Smooth muscle cell (in vitro differentiated cells): ENCODE measurements around the gene TRPC3. TPM values are rescaled to one million over a fixed set of nuclear protein-coding genes. Genes with fewer than 3 reads are reported as not detected.

ENCODE experiments used
- DNase-seq: peaks from one replicate; lab custom pipeline; 2025; ENCODE audit not compliant: unreplicated experiment; lab: John Stamatoyannopoulos, UW
- H2AFZ ChIP-seq: fragments of 200-600 bp; sonication (generic); 2 replicates; pipeline ENCODE4 v1.6.0; 2016; ENCODE audit warnings: antibody characterized with exemption, low read depth, mild to moderate bottlenecking
- H3F3A ChIP-seq: fragments of 200-600 bp; sonication (generic); 2 replicates; pipeline ENCODE4 v1.6.0; 2017; ENCODE audit warnings: antibody characterized with exemption, low read depth
- H3K27ac ChIP-seq: fragments of 200-600 bp; sonication (generic); 2 replicates; pipeline ENCODE4 v1.5.1; 2016; ENCODE audit warnings: low read depth, mild to moderate bottlenecking
- H3K27me3 ChIP-seq: fragments of 200-600 bp; sonication (generic); 2 replicates; pipeline ENCODE4 v1.6.1; 2016; ENCODE audit warnings: low read depth, mild to moderate bottlenecking
- H3K36me3 ChIP-seq: fragments of 200-600 bp; sonication (generic); 2 replicates; pipeline ENCODE4 v1.5.1; 2016; ENCODE audit warnings: low read depth
- H3K4me1 ChIP-seq: fragments of 200-600 bp; sonication (generic); 2 replicates; pipeline ENCODE4 v1.5.1; 2016; ENCODE audit warnings: low read depth
- H3K4me2 ChIP-seq: fragments of 200-600 bp; sonication (generic); 2 replicates; pipeline ENCODE4 v1.6.0; 2016; ENCODE audit warnings: mild to moderate bottlenecking
- H3K4me3 ChIP-seq: fragments of 200-600 bp; sonication (generic); 2 replicates; pipeline ENCODE4 v1.5.1; 2016; ENCODE audit warnings: mild to moderate bottlenecking
- H3K79me2 ChIP-seq: fragments of 200-600 bp; sonication (generic); 2 replicates; pipeline ENCODE4 v1.6.0; 2016; ENCODE audit warnings: low read depth, mild to moderate bottlenecking
- H3K9ac ChIP-seq: fragments of 200-600 bp; sonication (generic); 2 replicates; pipeline ENCODE4 v1.6.0; 2016; ENCODE audit warnings: low read depth
- H3K9me3 ChIP-seq: fragments of 200-600 bp; sonication (generic); replicated peaks from 2 replicates; pipeline ENCODE4 v1.5.1; 2016; ENCODE audit warnings: low read depth
- H4K20me1 ChIP-seq: fragments of 200-600 bp; sonication (generic); 2 replicates; pipeline ENCODE4 v1.6.0; 2016; ENCODE audit warnings: low read depth
- CTCF ChIP-seq: fragments of 200-600 bp; sonication (generic); IDR thresholded peaks from 2 replicates; pipeline ENCODE4 v1.5.1; 2017; ENCODE audit warnings: borderline replicate concordance, mild to moderate bottlenecking, antibody characterized with exemption; ENCODE audit not compliant: insufficient read depth, poor library complexity, severe bottlenecking
- whole genome bisulfite sequencing: methylation state at CpG from one replicate; pipeline ENCODE4 v1.1.7; 2016; ENCODE audit warnings: low lambda C conversion rate; 5-methylcytosine and 5-hydroxymethylcytosine counted together
- polyA plus RNA-seq: library from polyadenylated mRNA; unstranded; fragments of >200 nt; fragmentation: Nextera tagmentation; extraction: Ambion mirVana; gene quantifications from 2 replicates; pipeline ENCODE4 v1.2.1, GENCODE V29; 2016
- total RNA-seq: library from RNA; depleted of rRNA; stranded (reverse); fragments of >200 nt; gene quantifications from 2 replicates; pipeline ENCODE4 v1.2.3, GENCODE V29; 2014

TRPC3 gene
- total and polyA plus RNA-seq, 2 experiments from 2014 or later = 0.17 to 0.36 TPM

DNA sequence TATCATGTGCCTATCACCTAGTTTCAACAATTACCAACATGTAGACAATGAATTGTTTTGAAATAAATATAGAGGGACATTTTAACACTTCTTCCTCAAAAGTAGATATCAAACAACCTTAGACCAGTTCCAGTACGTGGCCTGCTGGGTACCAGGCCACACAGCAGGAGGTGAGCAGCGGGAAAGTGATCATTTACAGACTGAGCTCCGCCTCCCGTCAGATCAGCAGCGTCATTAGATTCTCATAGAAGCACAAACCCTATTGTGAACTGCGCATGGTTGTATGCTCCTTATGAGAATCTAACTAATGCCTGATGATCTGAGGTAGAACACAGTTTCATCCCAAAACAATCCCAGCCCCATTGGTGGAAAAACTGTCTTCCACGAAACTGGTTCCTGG, 88.1 kb downstream of the TRPC3 start:
- 86% methylated on average over 7 of the region's 7 CpGs for WGBS
- H2AFZ ChIP-seq = no peak overlapping the region
- peaks cover 2% of the 10 kb centered on the region for H3K79me2 ChIP-seq
- no peak for TF ChIP-seq CTCF
- no peak for DNase-seq
- no peak overlapping the region for H3K9ac ChIP-seq
- H3K4me1 ChIP-seq = no peaks in the 10 kb centered on the region
- peaks cover 19% of the 10 kb centered on the region for H3K36me3 ChIP-seq
- H3F3A ChIP-seq = no peaks in the 10 kb centered on the region
- H3K9me3 ChIP-seq = no peaks in the 10 kb centered on the region
- no peak overlapping the region for H3K4me2 ChIP-seq
- H3K27me3 ChIP-seq = no peaks in the 10 kb centered on the region
- no peak overlapping the region for H3K27ac ChIP-seq
- H3K4me3 ChIP-seq = no peak overlapping the region
- H4K20me1 ChIP-seq = no peaks in the 10 kb centered on the region

- no peak for TF ChIP-seq CTCF
- H2AFZ ChIP-seq = no peak overlapping the region
- no peaks in the 10 kb centered on the region for H3K9me3 ChIP-seq
- no peak overlapping the region for H3K9ac ChIP-seq
- no peak overlapping the region for H3K4me2 ChIP-seq
- no peaks in the 10 kb centered on the region for H3K27me3 ChIP-seq
- 97% methylated on average over 2 of the region's 2 CpGs for WGBS
- no peaks in the 10 kb centered on the region for H4K20me1 ChIP-seq
- H3K4me3 ChIP-seq = no peak overlapping the region
- DNase-seq = no peak
- H3K79me2 ChIP-seq = no peaks in the 10 kb centered on the region
- peaks cover 8% of the 10 kb centered on the region for H3K36me3 ChIP-seq
- H3F3A ChIP-seq = no peaks in the 10 kb centered on the region
- no peak overlapping the region for H3K27ac ChIP-seq
- no peaks in the 10 kb centered on the region for H3K4me1 ChIP-seq
Measured at GRCh38 chr4:121861426-121861825, 90.4 kb downstream of the TRPC3 start.

DNA sequence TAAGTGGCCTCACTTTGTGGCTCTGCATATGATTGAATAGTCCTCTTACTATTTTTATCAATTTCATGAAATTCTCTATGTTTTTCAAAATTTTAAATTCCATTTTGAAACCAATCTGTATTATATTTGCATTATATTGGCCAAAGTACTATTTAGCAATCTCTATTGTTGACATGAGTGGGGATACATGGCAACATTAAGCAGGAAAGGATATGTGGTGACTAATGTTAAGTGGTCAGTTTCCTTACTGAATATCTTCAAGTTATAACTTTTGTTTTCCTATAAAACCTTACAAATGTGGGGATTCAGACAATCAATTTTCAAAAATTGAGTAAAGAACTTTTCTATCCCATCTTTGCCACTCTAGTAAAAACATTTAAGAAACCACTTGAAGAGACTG, 91.7 kb downstream of the TRPC3 start:
- no peak overlapping the region for H3K27ac ChIP-seq
- H3K4me3 ChIP-seq = no peak overlapping the region
- H2AFZ ChIP-seq = no peak overlapping the region
- TF ChIP-seq CTCF = no peak
- no peaks in the 10 kb centered on the region for H4K20me1 ChIP-seq
- H3K4me2 ChIP-seq = no peak overlapping the region
- no peaks in the 10 kb centered on the region for H3K79me2 ChIP-seq
- no peaks in the 10 kb centered on the region for H3K4me1 ChIP-seq
- H3K27me3 ChIP-seq = no peaks in the 10 kb centered on the region
- no peaks in the 10 kb centered on the region for H3K9me3 ChIP-seq
- no peak for DNase-seq
- H3K9ac ChIP-seq = no peak overlapping the region
- H3F3A ChIP-seq = no peaks in the 10 kb centered on the region
- H3K36me3 ChIP-seq = peaks cover 3% of the 10 kb centered on the region

DNA sequence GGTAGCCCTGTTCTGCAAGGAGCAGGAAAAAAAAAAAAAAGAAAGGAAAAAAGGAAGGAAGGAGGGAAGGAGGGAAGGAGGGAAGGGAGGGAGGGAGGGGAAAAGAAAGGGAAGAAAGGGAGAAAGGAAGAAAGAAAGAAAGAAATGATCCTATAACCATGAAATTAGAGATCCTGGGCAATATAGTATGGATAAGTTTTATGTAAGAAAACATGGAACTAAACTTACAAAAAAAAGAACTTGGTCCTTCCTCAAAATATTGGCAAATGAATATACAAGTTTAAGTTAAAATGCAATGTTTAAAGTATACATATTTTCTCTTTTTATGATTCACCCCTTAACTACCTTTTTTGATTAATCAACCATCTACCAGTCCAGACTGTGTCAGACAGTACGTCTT, 100.5 kb downstream of the TRPC3 start:
- Histone ChIP-seq H3K9me3 (no peaks in the 10 kb centered on the region), H2AFZ (no peak overlapping the region), H3K79me2 (no peaks in the 10 kb centered on the region), H3K27ac (no peak overlapping the region), H3K4me1 (no peaks in the 10 kb centered on the region), H3K27me3 (no peaks in the 10 kb centered on the region), H3K4me2 (no peak overlapping the region), H3K36me3 (peaks cover 5% of the 10 kb centered on the region), H3K4me3 (no peak overlapping the region), H4K20me1 (no peaks in the 10 kb centered on the region), H3F3A (no peaks in the 10 kb centered on the region), H3K9ac (no peak overlapping the region)
- no peak for DNase-seq
- no peak for TF ChIP-seq CTCF
- 97% methylated on average over 1 of the region's 1 CpG for WGBS
